ENCODE measurements around the gene GNG2.

The GNG2 gene

GRCh38 chr14:51963286-51963685 lies 102.9 kb downstream of the GNG2 start:
- TF ChIP-seq GATA3 (IDR thresholded peaks at IDR 0.05; ENCODE audit: low read depth, low read length), result no peak
- no peak for TF ChIP-seq GATA2 (IDR thresholded peaks at IDR 0.05; ENCODE audit: low read depth, low read length)

DNA sequence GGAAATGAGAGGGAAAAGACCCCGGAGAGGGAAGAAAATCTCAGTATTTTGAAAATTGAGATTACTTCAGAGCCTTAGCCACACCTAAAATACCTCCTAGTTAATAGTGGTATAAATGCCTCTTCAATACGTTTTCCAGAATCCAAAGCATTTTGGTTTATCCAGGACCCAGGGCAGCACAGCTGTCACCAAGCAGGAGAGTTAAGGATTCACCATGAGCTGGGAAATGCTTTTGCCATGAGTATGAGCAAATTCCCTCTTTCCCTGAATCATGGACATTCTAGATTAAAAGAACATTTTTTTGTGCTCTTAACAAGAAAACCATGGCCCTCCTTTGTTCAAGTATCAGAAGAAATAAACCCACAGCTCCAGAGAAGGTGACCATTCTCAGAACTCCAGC lies 107.1 kb downstream of the GNG2 start:
- TF ChIP-seq GATA3 (IDR thresholded peaks at IDR 0.05; ENCODE audit: low read depth, low read length) (no peak), GATA2 (IDR thresholded peaks at IDR 0.05; ENCODE audit: low read depth, low read length) (no peak)

GRCh38 chr14:51969852-51970540 lies 109.6 kb downstream of the GNG2 start:
- TF ChIP-seq GATA3 (IDR thresholded peaks at IDR 0.05; ENCODE audit: low read depth, low read length) (no peak), GATA2 (IDR thresholded peaks at IDR 0.05; ENCODE audit: low read depth, low read length) (no peak)

DNA sequence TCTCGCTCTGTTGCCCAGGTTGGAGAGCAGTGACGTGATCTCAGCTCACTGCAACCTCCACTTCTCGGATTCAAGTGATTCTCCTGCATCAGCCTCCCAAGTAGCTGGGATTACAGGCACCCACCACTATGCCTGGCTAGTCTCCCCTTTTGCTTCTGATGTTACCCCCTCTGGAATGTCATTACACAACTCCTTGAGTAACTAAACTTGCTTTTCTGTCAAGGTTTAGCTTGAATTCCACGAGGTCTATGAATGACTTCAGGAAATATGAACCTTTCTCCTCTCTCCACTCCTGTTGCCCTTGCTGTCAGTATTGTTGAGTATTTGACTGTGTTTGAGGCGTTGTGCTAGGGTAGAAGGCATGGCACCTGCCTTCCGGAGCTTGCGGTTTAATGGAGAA lies 112.2 kb downstream of the GNG2 start:
- TF ChIP-seq GATA3 (IDR thresholded peaks at IDR 0.05; ENCODE audit: low read depth, low read length), result no peak

GRCh38 chr14:51977075-51977474 lies 116.7 kb downstream of the GNG2 start:
- no peak for TF ChIP-seq GATA3 (IDR thresholded peaks at IDR 0.05; ENCODE audit: low read depth, low read length)
- TF ChIP-seq GATA2 (IDR thresholded peaks at IDR 0.05; ENCODE audit: low read depth, low read length), result no peak

GRCh38 chr14:51978681-51979085 lies 118.3 kb downstream of the GNG2 start:
- no peak for TF ChIP-seq GATA2 (IDR thresholded peaks at IDR 0.05; ENCODE audit: low read depth, low read length)
- no peak for TF ChIP-seq GATA3 (IDR thresholded peaks at IDR 0.05; ENCODE audit: low read depth, low read length)

DNA sequence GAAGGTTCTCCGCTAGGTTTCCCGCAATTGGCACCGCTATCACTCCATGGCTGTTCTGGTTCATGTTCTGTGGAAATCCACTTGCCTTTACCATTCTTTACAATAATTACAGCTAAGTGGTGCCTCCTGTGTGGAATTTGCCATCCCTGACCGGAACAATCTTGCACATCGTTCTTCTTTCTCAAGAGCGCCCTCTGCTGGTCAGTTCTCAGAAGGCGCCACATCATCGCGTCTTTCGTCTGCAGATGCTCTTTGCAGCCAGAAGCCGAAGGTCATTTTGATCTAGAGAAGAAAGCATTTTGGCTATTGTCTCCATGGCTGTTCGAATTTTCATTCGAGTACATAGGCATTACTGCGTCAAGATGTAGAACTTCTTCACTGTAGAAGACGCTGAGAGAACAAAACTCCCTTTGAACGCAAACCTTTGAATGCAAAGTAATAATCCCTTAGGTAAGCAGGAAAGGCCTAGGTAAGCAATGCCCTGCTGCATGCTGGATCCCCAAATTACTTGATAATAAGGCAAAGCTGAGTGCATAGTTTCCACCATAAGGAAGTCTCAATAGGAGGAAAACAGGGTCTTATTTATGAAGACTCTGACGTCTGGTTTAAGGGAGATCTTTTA lies 118.8 kb downstream of the GNG2 start:
- TF ChIP-seq GATA2 (IDR thresholded peaks at IDR 0.05; ENCODE audit: low read depth, low read length), result no peak
- no peak for TF ChIP-seq GATA3 (IDR thresholded peaks at IDR 0.05; ENCODE audit: low read depth, low read length)

DNA sequence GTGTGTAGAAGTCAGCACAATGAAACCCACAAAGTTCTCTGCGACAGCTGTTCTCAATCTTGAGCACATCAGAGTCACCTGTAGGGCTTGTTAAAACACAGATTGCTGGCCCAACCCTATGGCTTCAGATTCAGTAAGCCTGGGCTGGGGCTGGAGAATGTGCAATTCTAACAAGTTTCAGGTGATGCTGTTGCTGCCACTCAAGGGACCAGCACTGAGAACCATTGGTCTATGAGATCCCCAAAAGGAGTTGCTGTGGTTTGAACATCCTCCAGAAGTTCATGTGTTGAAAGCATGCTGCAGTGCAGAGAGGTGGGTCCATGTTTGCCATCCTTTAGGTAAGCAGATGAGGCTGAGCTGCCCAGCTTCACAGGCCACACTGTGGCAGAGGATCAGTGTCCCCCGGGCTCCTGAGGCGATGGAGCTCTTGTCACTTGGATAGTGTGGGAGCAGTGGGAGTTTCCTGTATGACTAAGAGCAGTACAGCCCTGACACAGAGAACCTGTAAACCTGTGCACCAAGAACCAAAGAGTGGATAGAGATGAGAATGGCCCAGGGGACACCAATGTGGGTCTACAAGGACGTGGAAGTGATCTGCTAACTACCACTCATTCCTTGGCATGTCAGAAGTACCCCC lies 120.9 kb downstream of the GNG2 start:
- TF ChIP-seq GATA2 (IDR thresholded peaks at IDR 0.05; ENCODE audit: low read depth, low read length) (no peak), GATA3 (IDR thresholded peaks at IDR 0.05; ENCODE audit: low read depth, low read length) (no peak)

DNA sequence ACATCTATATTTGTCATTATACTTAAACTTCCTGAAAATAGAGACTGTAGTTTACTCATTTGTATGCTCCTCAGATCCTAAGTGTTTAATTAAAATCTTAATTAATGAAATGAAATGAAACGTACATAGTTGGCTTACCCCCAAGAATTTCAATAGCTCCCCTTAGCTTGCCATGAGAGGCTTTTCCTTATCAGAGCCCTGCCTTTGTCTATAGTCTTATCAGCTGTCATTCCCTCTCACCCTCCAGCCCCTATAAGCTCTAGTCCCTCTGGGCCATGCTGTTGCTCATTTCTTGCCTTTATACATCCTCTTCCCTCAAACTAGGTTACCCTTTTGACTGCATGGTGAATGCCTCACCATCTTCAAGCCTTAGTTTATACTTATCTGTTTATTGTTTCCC lies 127.8 kb downstream of the GNG2 start:
- TF ChIP-seq GATA2 (IDR thresholded peaks at IDR 0.05; ENCODE audit: low read depth, low read length), result no peak
- TF ChIP-seq GATA3 (IDR thresholded peaks at IDR 0.05; ENCODE audit: low read depth, low read length), result no peak

DNA sequence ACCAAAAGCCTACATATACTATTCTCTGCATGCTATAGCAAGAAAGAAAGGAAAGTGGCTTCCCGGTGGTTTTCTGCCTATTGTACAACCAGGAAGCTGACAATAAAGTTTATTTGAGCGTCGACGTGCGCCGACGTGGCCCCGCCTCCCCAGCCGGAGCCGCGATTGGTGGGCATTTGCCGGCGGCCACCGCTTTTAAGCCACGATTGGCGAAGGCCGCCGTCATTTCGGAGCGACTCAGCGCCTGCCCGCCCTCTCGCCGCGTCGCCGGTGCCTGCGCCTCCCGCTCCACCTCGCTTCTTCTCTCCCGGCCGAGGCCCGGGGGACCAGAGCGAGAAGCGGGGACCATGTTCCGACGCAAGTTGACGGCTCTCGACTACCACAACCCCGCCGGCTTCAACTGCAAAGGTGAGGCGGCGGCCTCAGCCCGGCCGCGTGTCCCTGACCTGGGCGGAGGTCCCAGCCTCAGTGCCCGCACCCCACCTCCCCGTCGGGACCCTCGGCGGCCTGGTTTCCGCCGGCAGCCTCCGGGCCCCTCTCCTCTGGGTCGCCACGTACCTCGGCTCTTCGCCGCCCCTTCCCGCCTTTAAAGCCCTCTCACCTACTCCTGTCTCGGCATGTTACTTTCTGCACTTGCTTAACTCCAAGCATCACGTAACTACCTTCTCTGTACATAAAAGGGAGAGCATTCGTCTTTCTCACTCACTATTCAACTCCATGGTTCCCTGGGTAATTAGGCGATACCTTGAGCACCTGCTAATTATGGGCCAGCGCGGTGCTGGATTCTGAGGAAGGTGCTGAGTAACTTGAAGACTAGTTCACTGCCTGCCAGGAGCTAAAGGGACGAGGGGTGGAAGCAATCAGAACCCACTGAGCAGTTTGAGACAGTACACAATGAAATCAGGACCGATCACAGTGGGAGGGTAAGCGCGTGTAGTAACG lies 129.2 kb downstream of the GNG2 start, which contains the start of gene RTRAF:
Gene RTRAF (plus strand): TSS at position 254 of the 942 bp plus-strand sequence. CDS start 94 bp downstream, at position 348.
- no peak for TF ChIP-seq GATA2 (IDR thresholded peaks at IDR 0.05; ENCODE audit: low read depth, low read length)
- no peak for TF ChIP-seq GATA3 (IDR thresholded peaks at IDR 0.05; ENCODE audit: low read depth, low read length)

GRCh38 chr14:51990488-51990887 lies 130.1 kb downstream of the GNG2 start:
- no peak for TF ChIP-seq GATA3 (IDR thresholded peaks at IDR 0.05; ENCODE audit: low read depth, low read length)
- no peak for TF ChIP-seq GATA2 (IDR thresholded peaks at IDR 0.05; ENCODE audit: low read depth, low read length)

- TF ChIP-seq GATA3 (IDR thresholded peaks at IDR 0.05; ENCODE audit: low read depth, low read length) (no peak), GATA2 (IDR thresholded peaks at IDR 0.05; ENCODE audit: low read depth, low read length) (no peak)
Observed at GRCh38 chr14:51993285-51993920, 133.0 kb downstream of the GNG2 start.

DNA sequence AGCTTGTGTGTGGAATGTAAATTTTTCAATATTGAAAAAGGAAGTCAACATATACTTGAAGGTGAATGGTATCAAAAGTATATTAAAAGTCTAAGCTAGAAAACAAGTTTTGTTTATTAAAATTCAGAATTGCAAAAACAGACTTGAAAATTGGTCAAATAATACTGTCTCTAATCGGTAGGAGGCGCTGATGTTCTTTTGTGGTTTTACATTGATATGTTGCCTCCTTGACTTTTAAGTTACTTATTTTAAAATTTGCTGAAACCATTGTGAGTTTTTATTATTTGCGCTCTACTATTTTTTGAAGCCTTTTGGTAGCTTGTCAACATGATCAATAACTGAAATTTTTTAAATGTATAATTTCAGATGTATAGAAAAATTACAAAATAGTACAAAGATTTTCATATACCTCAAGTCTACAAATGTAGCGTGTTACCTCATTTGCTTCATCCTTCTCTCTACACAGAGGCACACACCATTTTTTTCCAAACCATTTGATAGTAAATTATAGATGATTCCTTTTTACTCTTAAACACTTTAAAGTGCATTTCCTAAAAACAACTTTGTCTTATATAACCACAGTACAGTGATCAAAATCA lies 135.8 kb downstream of the GNG2 start:
- no peak for TF ChIP-seq GATA3 (IDR thresholded peaks at IDR 0.05; ENCODE audit: low read depth, low read length)
